ENCODE results near the gene SLC29A4. TPM values are rescaled to one million over a fixed set of nuclear protein-coding genes. Genes with fewer than 3 reads are reported as not detected.
"Not testable (repeated sequence)": the region's sequence is repeated elsewhere in the genome, so short reads cannot be mapped to it uniquely, and the experiment has no call there.

The SLC29A4 gene
- total RNA-seq, 3 donors from 2014 or later, result 5.4 to 7.4 (median 5.5) TPM

- TF ChIP-seq, protein P1, sequence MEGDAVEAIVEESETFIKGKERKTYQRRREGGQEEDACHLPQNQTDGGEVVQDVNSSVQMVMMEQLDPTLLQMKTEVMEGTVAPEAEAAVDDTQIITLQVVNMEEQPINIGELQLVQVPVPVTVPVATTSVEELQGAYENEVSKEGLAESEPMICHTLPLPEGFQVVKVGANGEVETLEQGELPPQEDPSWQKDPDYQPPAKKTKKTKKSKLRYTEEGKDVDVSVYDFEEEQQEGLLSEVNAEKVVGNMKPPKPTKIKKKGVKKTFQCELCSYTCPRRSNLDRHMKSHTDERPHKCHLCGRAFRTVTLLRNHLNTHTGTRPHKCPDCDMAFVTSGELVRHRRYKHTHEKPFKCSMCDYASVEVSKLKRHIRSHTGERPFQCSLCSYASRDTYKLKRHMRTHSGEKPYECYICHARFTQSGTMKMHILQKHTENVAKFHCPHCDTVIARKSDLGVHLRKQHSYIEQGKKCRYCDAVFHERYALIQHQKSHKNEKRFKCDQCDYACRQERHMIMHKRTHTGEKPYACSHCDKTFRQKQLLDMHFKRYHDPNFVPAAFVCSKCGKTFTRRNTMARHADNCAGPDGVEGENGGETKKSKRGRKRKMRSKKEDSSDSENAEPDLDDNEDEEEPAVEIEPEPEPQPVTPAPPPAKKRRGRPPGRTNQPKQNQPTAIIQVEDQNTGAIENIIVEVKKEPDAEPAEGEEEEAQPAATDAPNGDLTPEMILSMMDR (IDR thresholded peaks at IDR 0.05), result no peak
- no peak for ATAC-seq
- Histone ChIP-seq H3K9me3 (peaks cover 3% of the 10 kb centered on the region), H3K4me1 (ENCODE audit: low read depth) (peaks cover 11% of the 10 kb centered on the region), H3K36me3 (ENCODE audit: low read depth) (no peaks in the 10 kb centered on the region), H3K4me3 (no peak overlapping the region)
- no peak for DNase-seq
- intact Hi-C loops (cut with DNase I, micrococcal nuclease), result no loop called here
Observed at GRCh38 chr7:5243261-5243660, 39.5 kb upstream of the SLC29A4 start.

GRCh38 chr7:5248201-5248885 lies 34.4 kb upstream of the SLC29A4 start:
- TF ChIP-seq, protein P1 (IDR thresholded peaks at IDR 0.05), result no peak
- Histone ChIP-seq H3K36me3 (ENCODE audit: low read depth) (no peaks in the 10 kb centered on the region), H3K4me1 (ENCODE audit: low read depth) (no peaks in the 10 kb centered on the region), H3K4me3 (no peak overlapping the region), H3K9me3 (peaks cover 3% of the 10 kb centered on the region)
- ATAC-seq, result peak; percentile 51
- peak; percentile 50 to 64 (median 58) for DNase-seq
- intact Hi-C loops (cut with DNase I, micrococcal nuclease), result no loop called here

- ATAC-seq; H3K4me1 ChIP-seq (ENCODE audit: low read depth); H3K36me3 ChIP-seq (ENCODE audit: low read depth); H3K4me3 ChIP-seq; H3K9me3 ChIP-seq; DNase-seq; intact Hi-C loops (cut with DNase I, micrococcal nuclease): not testable (repeated sequence)
Observed at GRCh38 chr7:5250787-5251186, 32.0 kb upstream of the SLC29A4 start.

GRCh38 chr7:5253529-5253928 lies 29.2 kb upstream of the SLC29A4 start:
- intact Hi-C loops (cut with DNase I, micrococcal nuclease); H3K4me3 ChIP-seq; H3K36me3 ChIP-seq (ENCODE audit: low read depth); H3K4me1 ChIP-seq (ENCODE audit: low read depth); ATAC-seq; DNase-seq; H3K9me3 ChIP-seq: not testable (repeated sequence)

DNA sequence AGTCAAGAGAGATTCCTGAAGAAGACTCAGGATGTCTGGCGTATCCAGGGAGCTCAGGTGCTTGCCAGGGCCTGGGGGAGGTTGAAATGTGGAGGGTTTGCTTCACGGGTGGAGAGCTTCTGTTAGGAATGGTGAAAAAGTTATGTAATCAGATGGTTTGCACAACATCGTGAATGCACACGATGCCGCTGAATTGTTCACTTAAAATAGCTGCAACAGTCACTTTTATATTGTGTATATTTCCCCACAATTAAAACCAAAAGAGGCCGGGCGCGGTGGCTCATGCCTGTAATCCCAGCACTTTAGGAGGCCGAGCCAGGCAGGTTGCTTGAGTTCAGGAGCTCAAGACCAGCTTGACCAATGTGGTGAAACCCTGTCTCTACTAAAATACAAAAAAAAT lies 28.4 kb upstream of the SLC29A4 start:
- H3K36me3 ChIP-seq (ENCODE audit: low read depth); DNase-seq; ATAC-seq; H3K4me1 ChIP-seq (ENCODE audit: low read depth); intact Hi-C loops (cut with DNase I, micrococcal nuclease); H3K9me3 ChIP-seq; H3K4me3 ChIP-seq: not testable (repeated sequence)

GRCh38 chr7:5255832-5256231 lies 26.9 kb upstream of the SLC29A4 start:
- TF ChIP-seq, protein P1 (IDR thresholded peaks at IDR 0.05), result no peak
- intact Hi-C loops (cut with DNase I, micrococcal nuclease), result no loop called here
- ATAC-seq, result no peak
- Histone ChIP-seq H3K9me3 (no peaks in the 10 kb centered on the region), H3K4me1 (ENCODE audit: low read depth) (no peaks in the 10 kb centered on the region), H3K36me3 (ENCODE audit: low read depth) (no peaks in the 10 kb centered on the region), H3K4me3 (no peak overlapping the region)
- no peak for DNase-seq

DNA sequence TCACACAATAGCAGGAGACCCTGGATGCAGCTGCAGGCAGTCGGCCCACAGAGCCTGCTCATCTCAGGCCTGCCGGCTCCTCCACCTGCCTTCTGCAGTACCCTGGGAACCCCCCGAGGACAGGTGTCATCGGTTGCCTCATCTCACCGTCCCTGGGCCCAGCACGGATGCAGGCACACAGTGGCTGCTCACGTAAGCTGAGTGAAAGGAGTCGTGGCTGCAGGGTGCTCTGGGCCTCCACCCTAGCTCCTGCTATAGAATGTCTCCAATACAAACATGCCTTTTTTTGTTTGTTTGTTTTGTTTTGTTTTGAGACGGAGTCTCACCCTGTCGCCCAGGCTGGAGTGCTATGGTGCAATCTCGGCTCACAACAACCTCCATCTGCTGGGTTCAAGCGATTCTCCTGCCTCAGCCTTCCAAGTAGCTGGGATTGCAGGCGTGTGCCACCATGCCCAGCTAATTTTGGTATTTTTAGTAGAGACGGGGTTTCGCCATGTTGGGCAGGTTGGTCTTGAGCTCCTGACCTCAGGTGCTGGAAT lies 22.1 kb upstream of the SLC29A4 start:
- H3K36me3 ChIP-seq (ENCODE audit: low read depth); DNase-seq; ATAC-seq; H3K4me3 ChIP-seq; H3K9me3 ChIP-seq; H3K4me1 ChIP-seq (ENCODE audit: low read depth); intact Hi-C loops (cut with DNase I, micrococcal nuclease): not testable (repeated sequence)

DNA sequence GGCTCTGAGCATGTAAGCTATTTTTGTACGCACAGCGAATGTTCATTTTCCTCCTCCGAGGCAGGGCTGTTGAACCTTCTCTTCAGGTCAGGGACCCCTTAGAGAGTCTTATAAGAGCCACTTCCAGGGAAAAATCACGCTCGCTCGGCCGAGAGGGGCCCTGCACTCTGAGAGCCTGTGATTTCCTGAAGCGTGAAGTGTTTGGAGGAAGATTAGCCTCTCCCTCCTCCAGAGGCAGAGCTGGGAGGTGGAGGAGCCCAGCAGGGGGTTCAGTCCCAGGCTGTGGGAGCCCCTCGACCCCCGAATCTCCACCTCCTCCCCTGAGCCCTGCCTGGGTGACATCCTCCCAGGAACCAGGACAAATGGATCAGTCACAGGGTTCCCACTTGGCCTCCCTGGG lies 19.7 kb upstream of the SLC29A4 start:
- H3K4me1 ChIP-seq (ENCODE audit: low read depth); H3K36me3 ChIP-seq (ENCODE audit: low read depth); ATAC-seq; DNase-seq; H3K9me3 ChIP-seq; H3K4me3 ChIP-seq; intact Hi-C loops (cut with DNase I, micrococcal nuclease): not testable (repeated sequence)

All from mucosa of descending colon (tissue), 3 donors.